OCI-M2 (cell line): ENCODE measurements around the gene EIF4A2.

Experiments used
- DNase-seq: peaks from one replicate; lab custom pipeline; 2025; ENCODE audit not compliant: unreplicated experiment; lab: John Stamatoyannopoulos, UW

The EIF4A2 gene

DNA sequence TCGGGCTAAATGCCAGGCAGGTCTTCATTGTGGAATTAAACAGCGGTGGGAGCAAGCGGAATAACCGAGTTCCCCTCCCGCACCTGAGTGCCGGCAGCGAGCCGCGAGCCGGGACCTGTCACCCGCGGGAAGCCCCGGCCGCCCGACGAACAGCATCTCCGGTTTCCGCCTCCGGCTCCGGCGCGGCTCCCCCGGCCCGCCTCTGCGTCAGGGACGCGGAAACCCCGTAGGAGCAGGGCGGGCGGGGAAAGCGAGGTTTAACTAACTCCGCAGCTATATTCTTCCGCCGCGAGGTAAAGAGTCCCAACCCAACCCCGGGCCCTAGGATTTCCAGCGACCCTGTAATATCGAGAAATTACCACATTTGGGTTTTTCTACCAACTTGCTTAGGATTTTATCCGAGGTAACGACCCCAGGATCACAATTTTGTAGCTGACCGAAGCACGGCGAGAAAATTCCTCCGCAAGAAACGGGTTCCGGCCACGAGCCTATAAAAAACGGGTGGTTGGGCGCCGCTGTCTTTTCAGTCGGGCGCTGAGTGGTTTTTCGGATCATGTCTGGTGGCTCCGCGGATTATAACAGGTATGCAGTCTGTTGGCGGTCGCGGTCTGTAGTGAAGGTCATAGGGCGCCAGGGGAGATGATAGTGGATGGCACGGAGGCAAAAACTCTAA lies at the start of gene EIF4A2:
EIF4A2 (plus strand) TSS at position 520 of the 673 bp plus-strand sequence; CDS start at position 554, 34 bp downstream.
- DNase-seq = no peak

DNA sequence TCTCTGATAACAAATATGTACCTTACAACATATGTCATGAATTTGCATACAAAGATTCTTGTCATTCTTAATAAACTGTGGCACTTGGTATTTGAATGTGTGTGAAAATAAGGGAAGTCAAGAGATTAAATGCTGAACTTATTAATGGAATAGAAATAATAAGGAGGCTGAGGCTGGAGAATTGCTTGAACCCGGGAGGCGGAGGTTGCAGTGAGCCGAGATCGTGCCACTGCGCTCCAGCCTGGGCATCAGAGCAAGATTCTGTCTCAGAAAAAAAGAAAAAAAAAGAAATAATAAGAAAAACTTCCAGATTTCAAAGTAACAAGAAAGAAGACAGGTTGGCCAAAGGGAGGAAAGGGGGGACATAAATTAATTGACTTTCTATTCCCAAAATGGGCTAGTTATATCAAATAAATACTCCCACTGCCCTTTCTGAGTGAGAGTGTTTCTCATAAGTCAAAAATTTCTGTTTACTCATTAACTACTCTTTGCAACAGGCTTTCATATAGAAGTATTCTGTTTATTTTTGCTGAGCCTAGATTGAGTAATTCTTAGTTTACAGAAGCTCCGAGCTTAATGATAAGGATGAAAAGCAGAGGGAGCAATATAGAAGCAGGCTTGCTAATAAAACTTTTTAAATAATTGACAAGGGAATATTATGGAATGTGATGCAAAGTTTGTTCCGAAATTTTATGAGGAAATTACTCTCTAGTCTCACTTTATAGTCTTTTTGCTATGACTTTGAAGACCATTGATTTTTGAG lies 40.6 kb upstream of the EIF4A2 start:
- DNase-seq = no peak

DNA sequence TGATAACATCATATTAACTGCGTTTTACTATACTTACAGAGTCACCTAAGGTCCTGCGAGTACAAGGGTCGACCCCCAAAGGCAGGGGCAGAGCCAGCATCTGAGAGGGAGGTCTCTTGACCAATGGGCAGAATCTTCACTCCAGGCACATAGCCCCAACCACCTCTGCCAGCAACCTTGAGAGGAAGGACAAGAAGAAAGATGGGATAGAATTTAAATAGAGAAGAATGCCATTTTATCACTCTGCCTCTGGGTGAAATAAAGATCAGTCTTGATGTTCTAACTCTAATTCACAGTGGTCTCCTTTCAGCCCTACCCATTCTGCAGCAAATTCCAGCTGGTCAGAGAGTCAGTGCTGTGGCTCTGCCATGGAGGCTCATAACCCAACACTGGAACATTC lies 39.7 kb upstream of the EIF4A2 start:
- DNase-seq = no peak

- DNase-seq = no peak
These were observed 37.4 kb upstream of the EIF4A2 start for GRCh38 chr3:186746008-186746407.

DNA sequence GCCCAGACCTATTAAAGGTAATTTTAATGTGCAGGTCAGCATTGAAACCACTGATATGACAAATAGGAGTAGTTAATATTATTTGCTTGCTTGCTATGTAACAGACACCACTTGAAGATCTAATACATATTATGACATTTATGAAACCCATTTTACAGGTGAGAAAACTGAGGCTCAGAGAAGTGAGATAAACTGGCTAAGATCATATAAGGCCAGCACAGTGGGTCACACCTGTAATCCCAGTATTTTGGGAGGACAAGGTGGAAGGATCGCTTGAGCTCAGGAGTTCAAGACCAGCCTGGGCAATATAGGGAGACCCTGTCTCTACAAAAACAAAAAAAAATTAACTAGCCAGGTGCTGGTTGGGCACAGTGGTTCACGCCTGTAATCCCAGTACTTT lies 33.1 kb upstream of the EIF4A2 start:
- DNase-seq = no peak

DNA sequence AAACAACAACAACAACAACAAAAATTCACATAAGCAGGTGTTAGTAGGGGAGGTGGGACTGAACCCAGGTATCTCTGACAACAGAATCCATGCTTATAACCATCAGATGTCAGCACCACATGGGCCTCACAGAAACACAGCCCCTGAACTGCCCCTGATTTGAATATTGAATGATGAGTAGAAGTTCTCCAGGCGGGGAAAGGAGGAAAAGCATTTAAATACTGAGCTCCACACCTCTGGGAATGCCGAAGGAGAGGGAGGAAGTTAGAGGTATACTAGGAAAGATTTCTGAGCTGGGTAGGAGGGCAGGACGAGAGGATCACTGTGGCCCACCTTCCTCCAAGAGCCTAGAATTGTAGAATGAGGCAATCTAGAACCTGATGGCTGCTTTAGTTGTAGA lies 31.9 kb upstream of the EIF4A2 start:
- no peak for DNase-seq

GRCh38 chr3:186754006-186754405 lies 29.4 kb upstream of the EIF4A2 start:
- no peak for DNase-seq

- no peak for DNase-seq
These were observed 28.5 kb upstream of the EIF4A2 start for GRCh38 chr3:186754871-186755270.

DNA sequence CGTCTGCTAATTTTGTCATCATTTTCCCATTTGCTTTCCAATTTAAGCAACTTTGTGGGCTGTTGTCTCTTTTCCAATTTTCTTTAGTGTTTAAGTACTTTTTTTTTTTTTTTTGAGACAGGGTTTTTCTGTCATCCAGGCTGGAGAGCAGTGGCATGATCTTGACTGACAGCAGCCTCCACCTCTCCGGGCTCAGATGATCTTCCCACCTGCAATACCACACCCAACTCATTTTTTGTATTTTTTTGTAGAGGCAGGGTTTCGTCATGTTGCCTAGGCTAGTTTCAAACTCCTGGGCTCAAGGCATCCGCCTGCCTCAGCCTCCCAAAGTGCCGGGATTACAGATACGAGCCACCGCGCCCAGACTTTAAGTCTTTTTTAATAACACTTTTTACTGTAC lies 26.2 kb upstream of the EIF4A2 start:
- DNase-seq = no peak

DNA sequence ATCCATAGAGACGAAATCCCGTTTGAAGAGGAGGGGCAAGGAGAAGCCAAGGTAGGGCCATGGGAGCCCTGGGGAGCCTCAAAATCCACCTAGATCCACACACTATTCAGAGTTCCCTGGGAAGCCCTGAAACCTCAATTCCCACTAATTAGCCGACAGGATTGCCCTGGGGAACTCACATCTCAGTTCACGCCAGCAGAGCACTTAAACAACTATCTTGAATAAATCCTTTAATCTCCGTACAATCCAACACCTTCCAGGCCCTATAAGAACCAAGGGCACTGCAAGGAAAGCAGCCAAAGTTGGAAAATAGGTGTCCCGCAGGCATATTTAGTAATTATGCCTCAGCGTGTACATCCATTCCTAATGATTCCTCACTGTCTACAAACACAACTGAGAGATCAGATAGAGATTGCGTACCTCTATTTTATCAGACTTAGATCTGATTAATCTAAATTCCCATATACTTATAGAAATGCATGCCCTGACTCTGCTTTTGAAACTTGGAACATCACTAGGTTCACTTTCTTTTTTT lies 25.6 kb upstream of the EIF4A2 start:
- no peak for DNase-seq

GRCh38 chr3:186759231-186759930 lies 24.0 kb upstream of the EIF4A2 start:
- DNase-seq = no peak

- DNase-seq = no peak
These were observed 23.1 kb upstream of the EIF4A2 start for GRCh38 chr3:186760141-186760833.

GRCh38 chr3:186760897-186761447 lies 22.4 kb upstream of the EIF4A2 start:
- DNase-seq = no peak

DNA sequence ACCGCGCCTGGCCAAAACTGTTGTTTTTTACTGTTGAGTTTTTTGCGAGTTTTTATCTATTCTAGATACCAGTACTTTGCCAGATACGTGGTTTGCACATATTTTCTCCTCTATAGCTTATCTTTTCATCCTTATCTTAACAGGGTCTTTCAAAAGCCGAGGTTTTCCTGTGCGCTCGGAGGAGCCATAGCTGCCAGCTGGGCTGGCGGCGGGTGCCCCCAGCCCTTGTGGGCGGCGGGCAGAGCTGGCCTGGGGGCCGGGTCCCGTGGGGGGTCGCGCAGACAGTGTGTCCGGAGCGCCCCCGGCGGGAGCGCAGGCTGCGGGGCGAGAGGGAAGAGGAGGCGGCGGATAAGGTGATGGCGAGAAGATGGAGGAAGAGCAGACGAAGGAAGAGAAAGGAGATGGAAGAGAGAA lies 11.1 kb upstream of the EIF4A2 start:
- DNase-seq = no peak

- no peak for DNase-seq
These were observed 10.5 kb upstream of the EIF4A2 start for GRCh38 chr3:186772701-186773417.

DNA sequence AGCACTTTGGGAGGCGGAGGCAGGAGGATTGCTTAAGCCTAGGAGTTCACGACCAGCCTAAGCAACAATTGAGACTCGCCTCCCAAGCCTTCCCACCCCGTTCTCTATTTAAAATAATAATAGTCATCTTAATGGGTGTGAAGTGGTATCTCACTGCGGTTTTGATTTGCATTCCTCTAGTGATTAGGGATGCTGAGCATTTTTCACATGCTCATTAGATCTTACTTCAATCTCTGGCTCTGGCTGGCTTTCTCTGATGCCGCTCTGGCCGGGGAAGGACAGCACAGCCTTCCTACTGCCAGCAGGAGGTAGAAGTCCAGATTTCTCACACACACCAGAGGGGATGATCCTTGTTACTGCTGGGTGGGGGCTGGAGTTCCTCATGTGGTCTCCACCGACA lies 7.4 kb upstream of the EIF4A2 start:
- no peak for DNase-seq

DNA sequence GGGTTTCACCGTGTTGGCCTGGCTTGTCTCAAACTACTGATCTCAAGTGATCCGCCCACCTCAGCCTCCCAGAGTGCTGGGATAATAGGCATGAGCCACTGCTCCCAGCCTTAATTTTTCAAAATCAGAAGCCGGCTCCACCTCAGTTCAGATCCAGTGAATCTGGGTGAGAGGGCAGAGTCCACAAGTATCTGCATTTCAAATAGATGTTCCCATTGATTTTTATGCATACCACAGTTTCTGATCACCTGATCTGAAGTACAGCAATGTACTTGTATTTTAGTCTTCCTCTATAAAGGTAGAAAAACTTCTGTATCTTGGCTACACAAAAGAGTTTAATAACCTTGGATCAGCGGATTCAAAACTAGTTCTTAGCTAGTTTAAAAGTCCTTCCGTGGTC lies 4.2 kb upstream of the EIF4A2 start:
- no peak for DNase-seq

DNA sequence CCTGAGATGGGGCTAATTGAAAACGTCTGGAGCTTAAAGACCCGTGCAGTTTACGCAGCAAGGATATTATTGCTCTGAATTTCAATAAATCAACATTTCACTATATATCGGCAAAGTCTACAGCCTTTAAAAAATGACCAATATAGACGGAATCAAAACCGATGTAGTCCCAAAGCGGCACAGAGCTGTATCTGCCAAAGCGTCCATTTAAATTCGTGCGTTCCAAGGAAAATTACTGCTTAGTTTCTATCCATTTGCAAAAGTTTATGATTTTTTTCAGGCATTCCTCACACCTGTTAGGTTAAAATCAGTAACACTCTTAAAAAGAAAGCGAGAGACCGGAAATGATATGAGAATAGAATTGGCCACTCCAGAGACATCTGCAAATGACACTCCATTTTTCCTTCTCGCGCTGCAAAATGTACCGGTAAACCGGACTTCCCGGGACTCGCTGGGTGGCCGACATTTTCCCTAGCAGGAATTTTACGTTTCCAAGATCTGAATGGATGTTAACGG lies 777 bp upstream of the EIF4A2 start:
- no peak for DNase-seq

DNA sequence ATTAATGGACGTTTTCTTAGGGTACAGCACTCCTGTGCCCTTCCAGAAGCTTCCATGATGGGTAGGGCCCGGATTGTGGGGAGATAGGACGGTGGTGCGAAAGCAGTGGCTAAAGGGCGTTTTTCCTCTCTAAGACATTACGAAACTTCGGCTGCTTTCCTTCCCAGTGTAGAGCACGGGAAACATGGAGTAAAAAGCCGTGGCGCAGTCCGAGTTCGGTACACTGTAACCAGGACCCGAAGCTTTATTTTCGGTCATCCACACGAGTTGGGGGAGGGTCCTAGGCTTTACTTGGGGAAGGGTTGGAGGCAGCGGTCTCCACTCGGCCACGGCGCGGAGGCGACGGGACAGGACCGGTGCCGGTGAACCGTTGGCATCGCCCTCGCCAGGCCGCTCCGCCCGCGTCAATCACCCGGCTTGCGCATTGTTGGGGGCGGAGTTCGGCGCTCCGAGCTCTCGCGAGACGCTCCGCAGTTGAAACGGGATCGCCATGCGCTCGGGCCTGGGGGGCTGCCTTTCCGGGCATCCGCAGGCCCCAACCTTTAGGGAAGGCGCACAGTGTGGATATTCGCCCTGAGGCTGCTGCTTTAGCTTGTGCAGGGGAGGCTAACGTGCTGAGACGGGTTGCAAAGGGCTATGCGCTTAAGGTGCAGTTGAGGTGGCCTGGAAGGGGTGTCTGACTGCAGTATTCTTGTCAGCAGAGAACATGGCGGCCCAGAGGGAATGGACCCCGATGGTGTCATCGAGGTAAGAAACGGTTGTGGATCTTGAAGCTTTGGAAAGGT lies 546 bp downstream of the EIF4A2 start:
- DNase-seq = no peak
